MCF 10A (cell line): ENCODE measurements around the gene EDEM1. TPM values are rescaled to one million over a fixed set of nuclear protein-coding genes. Genes with fewer than 3 reads are reported as not detected.

ENCODE experiments used
- BruUV-seq: library from RNA; stranded (reverse); fragments of 400-500 nt; replicated peaks from 2 replicates; lab custom pipeline; 2021; lab: Mats Ljungman, UMichigan
- CTCF ChIA-PET: fragments of 300-600 bp; sonication (Branson Sonifier 250); formaldehyde crosslinking; extraction: SDS; loops from one replicate; lab custom pipeline; 2021; ENCODE audit warnings: antibody characterized with exemption, inconsistent platforms; lab: Yijun Ruan, JAX
- POLR2A ChIA-PET: fragments of 300-600, 350-650 bp; sonication (Branson Sonifier 250); formaldehyde crosslinking; extraction: SDS; loops from one replicate; lab custom pipeline; 2020; ENCODE audit warnings: antibody characterized with exemption, inconsistent platforms; lab: Yijun Ruan, JAX
- DNase-seq: peaks from one replicate; pipeline ENCODE4 v3.0.0-alpha.2; 2018; ENCODE audit not compliant: unreplicated experiment
- H3K27ac Mint-ChIP-seq: one replicate; pipeline ENCODE4 v1.8.0; 2022; ENCODE audit warnings: mild to moderate bottlenecking, low read depth, mixed read lengths; ENCODE audit not compliant: unreplicated experiment
- H3K27me3 Mint-ChIP-seq: one replicate; pipeline ENCODE4 v1.8.0; 2022; ENCODE audit warnings: mixed read lengths; ENCODE audit not compliant: insufficient read depth, unreplicated experiment
- H3K36me3 Mint-ChIP-seq: one replicate; pipeline ENCODE4 v1.8.0; 2022; ENCODE audit warnings: mild to moderate bottlenecking, moderate library complexity, mixed read lengths; ENCODE audit not compliant: insufficient read depth, unreplicated experiment
- H3K4me1 Mint-ChIP-seq: one replicate; pipeline ENCODE4 v1.8.0; 2022; ENCODE audit warnings: mixed read lengths; ENCODE audit not compliant: insufficient read depth, unreplicated experiment
- H3K4me3 Mint-ChIP-seq: one replicate; pipeline ENCODE4 v1.8.0; 2022; ENCODE audit warnings: mild to moderate bottlenecking, moderate library complexity, mixed read lengths; ENCODE audit not compliant: unreplicated experiment
- H3K9me3 Mint-ChIP-seq: one replicate; pipeline ENCODE4 v1.8.0; 2022; ENCODE audit warnings: mixed read lengths; ENCODE audit not compliant: unreplicated experiment
- CTCF ChIP-seq: fragments of 200-600 bp; IDR thresholded peaks from one replicate; pipeline ENCODE4 v1.8.0; 2022; ENCODE audit warnings: antibody characterized with exemption, mild to moderate bottlenecking; ENCODE audit not compliant: unreplicated experiment
- intact Hi-C: fragments of 100-400 bp; cut with micrococcal nuclease; formaldehyde crosslinking; loops from 2 replicates; pipeline ENCODE4 v1.14.1; 2022
- total RNA-seq: library from RNA; stranded (reverse); gene quantifications from 2 replicates; pipeline ENCODE4 v1.2.3, GENCODE V29; 2022

Gene EDEM1
- total RNA-seq, 1 experiment from 2014 or later = 114 TPM

- peaks cover 78% of the 10 kb centered on the region for H3K36me3 Mint-ChIP-seq
- no TSS peak for BruUV-seq
- CTCF ChIA-PET = no interaction called here
Measured at GRCh38 chr3:5217824-5218595, 30.5 kb downstream of the EDEM1 start.

GRCh38 chr3:5218815-5219214 lies 31.3 kb downstream of the EDEM1 start:
- DNase-seq = no peak
- no TSS peak for BruUV-seq
- Mint-ChIP-seq H3K27ac (no peak overlapping the region), H3K4me3 (no peak overlapping the region), H3K9me3 (no peaks in the 10 kb centered on the region), H3K27me3 (no peaks in the 10 kb centered on the region), H3K4me1 (no peaks in the 10 kb centered on the region), H3K36me3 (peaks cover 70% of the 10 kb centered on the region)
- ChIA-PET CTCF (interaction anchor here (0.6 to 1.5 kb wide), 2 partner anchors 12 to 1604 kb away, joined by 3 to 4 read pairs; no protein-coding TSS in a partner anchor), POLR2A (interaction anchor here (0.6 to 1.5 kb wide), 4 partner anchors 22 to 1589 kb away, joined by 3 to 5 read pairs (median 4); no protein-coding TSS in a partner anchor)
- TF ChIP-seq CTCF = no peak
- intact Hi-C loops = no loop called here

More at GRCh38 chr3:5217824-5218595, 30.5 kb downstream of the EDEM1 start:
- Mint-ChIP-seq H3K4me3 (no peak overlapping the region), H3K27me3 (no peaks in the 10 kb centered on the region), H3K9me3 (no peaks in the 10 kb centered on the region), H3K27ac (no peak overlapping the region), H3K4me1 (no peaks in the 10 kb centered on the region)
- POLR2A ChIA-PET = interaction anchor here (0.6 to 1.5 kb wide), 3 partner anchors 29 to 1590 kb away, joined by 3 to 5 read pairs (median 4); no protein-coding TSS in a partner anchor
- DNase-seq = no peak
- no peak for TF ChIP-seq CTCF
- intact Hi-C loops = no loop called here

GRCh38 chr3:5219216-5219615 lies 31.7 kb downstream of the EDEM1 start:
- ChIA-PET POLR2A (interaction anchor here (0.7 to 0.8 kb wide), 2 partner anchors 21 to 22 kb away, joined by 3 read pairs; no protein-coding TSS in a partner anchor), CTCF (interaction anchor here (0.6 to 1.5 kb wide), 2 partner anchors 12 to 1603 kb away, joined by 3 to 4 read pairs; no protein-coding TSS in a partner anchor)
- Mint-ChIP-seq H3K36me3 (peaks cover 66% of the 10 kb centered on the region), H3K27me3 (no peaks in the 10 kb centered on the region), H3K27ac (no peak overlapping the region), H3K9me3 (no peaks in the 10 kb centered on the region), H3K4me3 (no peak overlapping the region), H3K4me1 (no peaks in the 10 kb centered on the region)
- no peak for TF ChIP-seq CTCF
- DNase-seq = no peak
- BruUV-seq = no TSS peak
- intact Hi-C loops = no loop called here

GRCh38 chr3:5220193-5220592 lies 32.7 kb downstream of the EDEM1 start:
- CTCF ChIA-PET = interaction anchor here (0.6 to 1.5 kb wide), 3 partner anchors 10 to 82 kb away, joined by 3 to 4 read pairs (median 3); no protein-coding TSS in a partner anchor
- no TSS peak for BruUV-seq
- Mint-ChIP-seq H3K9me3 (no peaks in the 10 kb centered on the region), H3K4me3 (no peak overlapping the region), H3K36me3 (peaks cover 56% of the 10 kb centered on the region), H3K4me1 (no peaks in the 10 kb centered on the region), H3K27me3 (no peaks in the 10 kb centered on the region), H3K27ac (peak overlapping the region; percentile 6)
- no peak for TF ChIP-seq CTCF
- no peak for DNase-seq
- intact Hi-C loops = loop anchor here (10.0 kb wide), 1 partner anchor 1575 kb away; no protein-coding TSS in a partner anchor
- POLR2A ChIA-PET = no interaction called here
